Endothelial cell of umbilical vein (primary cell): ENCODE measurements around the gene TFCP2. TPM values are rescaled to one million over a fixed set of nuclear protein-coding genes. Genes with fewer than 3 reads are reported as not detected.

Source experiments
- BruUV-seq: library from RNA; stranded (reverse); fragments of 400-500 nt; replicated peaks from 2 replicates; lab custom pipeline; 2021; lab: Mats Ljungman, UMichigan
- CTCF ChIA-PET: fragments of 300-600, 350-600 bp; sonication (Branson Sonifier 250); formaldehyde crosslinking; loops from one replicate; lab custom pipeline; 2021; ENCODE audit warnings: antibody characterized with exemption, inconsistent platforms; lab: Charles Lee
- POLR2A ChIA-PET: fragments of 300-600, 350-600 bp; sonication (Branson Sonifier 250); formaldehyde crosslinking; loops from one replicate; lab custom pipeline; 2021; ENCODE audit warnings: antibody characterized with exemption, inconsistent platforms; lab: Charles Lee
- DNase-seq: peaks from one replicate; pipeline ENCODE4 v3.0.0-alpha.2; 2011; ENCODE audit warnings: low read depth, low spot score
- FAIRE-seq: peaks from 2 replicates; lab custom pipeline; 2011; peaks lifted over from hg19 to GRCh38; lab: Jason Lieb, UNC
- H2AFZ ChIP-seq: 2 replicates; pipeline ENCODE4 v1.6.0; 2012; ENCODE audit warnings: low read depth, low read length, control low read depth, inconsistent platforms
- H3K27ac ChIP-seq: 2 replicates; pipeline ENCODE4 v1.5.1; 2011; ENCODE audit warnings: low read depth, mild to moderate bottlenecking, control low read depth, low read length, moderate library complexity; ENCODE audit not compliant: insufficient read depth
- H3K27me3 ChIP-seq, 2 experiments: 2 replicates each; pipeline versions ENCODE4 v1.6.0 to v1.6.1; 2011; ENCODE audit warnings: low read length in 2 of 2, mixed read lengths in 1 of 2; ENCODE audit not compliant: control insufficient read depth in 2 of 2, insufficient read depth in 2 of 2
- H3K36me3 ChIP-seq, 2 experiments: 2 replicates in 1 of 2; 3 replicates in 1 of 2; pipeline ENCODE4 v1.5.1; 2011; ENCODE audit warnings: low read length in 2 of 2, mild to moderate bottlenecking in 1 of 2, moderate library complexity in 1 of 2; ENCODE audit not compliant: control insufficient read depth in 2 of 2, insufficient read depth in 2 of 2; ENCODE audit errors: extremely low read depth in 1 of 2
- H3K4me1 ChIP-seq: 3 replicates; pipeline ENCODE4 v1.5.1; 2011; ENCODE audit warnings: mild to moderate bottlenecking, low read length; ENCODE audit not compliant: control insufficient read depth, insufficient read depth; ENCODE audit errors: extremely low read depth
- H3K4me2 ChIP-seq: 2 replicates; pipeline ENCODE4 v1.6.1; 2011; ENCODE audit warnings: low read length, control low read depth, mixed read lengths; ENCODE audit not compliant: insufficient read depth
- H3K4me3 ChIP-seq, 3 experiments: fragments of 200-600 bp in 1 of 3; sonication (generic), shearing (Covaris generic) in 1 of 3; replicated peaks in 1 of 3; 2 replicates each; pipeline ENCODE4 v1.5.1; 2011 to 2016; ENCODE audit warnings: control low read depth in 3 of 3, low read length in 3 of 3, mild to moderate bottlenecking in 2 of 3, inconsistent platforms in 1 of 3, low read depth in 1 of 3, moderate library complexity in 1 of 3; ENCODE audit not compliant: insufficient read depth in 1 of 3
- H3K79me2 ChIP-seq: 2 replicates; pipeline ENCODE4 v1.6.0; 2012; ENCODE audit warnings: low read length, inconsistent platforms; ENCODE audit not compliant: control insufficient read depth, insufficient read depth
- H3K9ac ChIP-seq: replicated peaks from 2 replicates; pipeline ENCODE3; 2011; ENCODE audit warnings: low read length, control low read depth; ENCODE audit not compliant: insufficient read depth; ENCODE audit errors: extremely low read depth
- H3K9me1 ChIP-seq: replicated peaks from 3 replicates; pipeline ENCODE4 v1.6.0; 2011; ENCODE audit warnings: mild to moderate bottlenecking, low read length; ENCODE audit not compliant: control insufficient read depth, insufficient read depth; ENCODE audit errors: extremely low read depth
- H3K9me3 ChIP-seq: replicated peaks from 2 replicates; pipeline ENCODE4 v1.5.1; 2012; ENCODE audit warnings: low read length, inconsistent platforms; ENCODE audit not compliant: control insufficient read depth, insufficient read depth
- H4K20me1 ChIP-seq: replicated peaks from 2 replicates; pipeline ENCODE3; 2011; ENCODE audit warnings: mild to moderate bottlenecking, low read length; ENCODE audit not compliant: control insufficient read depth, insufficient read depth; ENCODE audit errors: extremely low read depth
- EZH2 ChIP-seq: IDR thresholded peaks from 2 replicates; pipeline ENCODE4 v1.6.1; 2012; ENCODE audit warnings: borderline replicate concordance, low read depth, mild to moderate bottlenecking, moderate library complexity, low read length, inconsistent platforms; ENCODE audit not compliant: severe bottlenecking
- FOS ChIP-seq: IDR thresholded peaks from 2 replicates; pipeline ENCODE4 v1.6.1; 2011; ENCODE audit warnings: mild to moderate bottlenecking, low read length, moderate library complexity, borderline replicate concordance; ENCODE audit not compliant: insufficient read depth
- GATA2 ChIP-seq: IDR thresholded peaks from 2 replicates; pipeline ENCODE4 v1.7.0; 2011; ENCODE audit warnings: low read depth, mild to moderate bottlenecking, moderate library complexity, mixed read lengths, low read length; ENCODE audit not compliant: insufficient read length, insufficient read depth
- JUN ChIP-seq: IDR thresholded peaks from 2 replicates; pipeline ENCODE4 v1.6.1; 2011; ENCODE audit warnings: borderline replicate concordance, low read depth; ENCODE audit not compliant: insufficient read length, insufficient read depth
- MAX ChIP-seq: IDR thresholded peaks from 2 replicates; pipeline ENCODE4 v1.6.1; 2011; ENCODE audit not compliant: insufficient read depth, insufficient read length
- MYC ChIP-seq: IDR thresholded peaks from one replicate; pipeline ENCODE4 v1.6.1; 2011; ENCODE audit warnings: mild to moderate bottlenecking, low read depth, low read length
- POLR2A ChIP-seq: IDR thresholded peaks from 2 replicates; pipeline ENCODE4 v1.6.1; 2012; ENCODE audit warnings: low read depth, mild to moderate bottlenecking, control low read depth, low read length
- POLR2AphosphoS5 ChIP-seq: IDR thresholded peaks from 2 replicates; pipeline ENCODE4 v1.6.1; 2012; ENCODE audit warnings: low read depth, mild to moderate bottlenecking, control low read depth, low read length, moderate library complexity; ENCODE audit not compliant: insufficient read depth
- dilution Hi-C: fragments of 300-500 bp; cut with MboI; formaldehyde crosslinking; loops from one replicate; pipeline ENCODE4 v1.15.0; 2019; ENCODE audit warnings: low sequenced_read_pairs; ENCODE audit not compliant: extremely low pct_ligation_motif_present
- intact Hi-C: fragments of 100-400 bp; cut with micrococcal nuclease; formaldehyde crosslinking; loops from one replicate; pipeline ENCODE4 v1.10.0; 2022
- polyA plus RNA-seq, 4 experiments: library from polyadenylated mRNA; depleted of rRNA in 3 of 4; stranded (reverse) in 3 of 4; unstranded in 1 of 4; fragments of >200 nt; gene quantifications; 2 replicates each; pipeline versions ENCODE4 v1.2.1 to v1.2.3, GENCODE V29; 2011 to 2012; ENCODE audit warnings: missing spikeins in 1 of 4
- total RNA-seq: library from RNA; stranded (reverse); gene quantifications from 2 replicates; pipeline ENCODE4 v1.2.3, GENCODE V29; 2021
- TF ChIP-seq, protein P1 (sequence below), 2 donors: IDR thresholded peaks; 1 replicate in 1 of 2; 2 replicates in 1 of 2; pipeline ENCODE4 v1.5.1; 2011; ENCODE audit warnings: low read length in 2 of 2, mild to moderate bottlenecking in 2 of 2, moderate library complexity in 2 of 2, control low read depth in 1 of 2, inconsistent platforms in 1 of 2, low read depth in 1 of 2; ENCODE audit not compliant: insufficient read depth in 1 of 2; ENCODE audit errors: extremely low read depth in 1 of 2

The TFCP2 gene
- total and polyA plus RNA-seq, 2 donors (not counting 3 experiments of a cell fraction or from before 2014, with no cell fraction given): 10.2 to 28.6 TPM

- Histone ChIP-seq H2AFZ (no peak overlapping the region), H3K27ac (no peak overlapping the region), H3K4me2 (no peak overlapping the region), H3K79me2 (peaks cover 47% of the 10 kb centered on the region), H3K4me3 (no peak overlapping the region), H3K9me1 (no peaks in the 10 kb centered on the region), H3K36me3 (no peaks in the 10 kb centered on the region), H3K9me3 (no peaks in the 10 kb centered on the region), H3K27me3 (no peaks in the 10 kb centered on the region), H3K9ac (no peak overlapping the region), H3K4me1 (no peaks in the 10 kb centered on the region), H4K20me1 (no peaks in the 10 kb centered on the region)
- no peak for TF ChIP-seq POLR2AphosphoS5
- no peak for TF ChIP-seq MAX
- TF ChIP-seq FOS: no peak
- TF ChIP-seq JUN: no peak
- no peak for TF ChIP-seq EZH2
- no peak for TF ChIP-seq MYC
- no peak for TF ChIP-seq POLR2A
- TF ChIP-seq, protein P1, sequence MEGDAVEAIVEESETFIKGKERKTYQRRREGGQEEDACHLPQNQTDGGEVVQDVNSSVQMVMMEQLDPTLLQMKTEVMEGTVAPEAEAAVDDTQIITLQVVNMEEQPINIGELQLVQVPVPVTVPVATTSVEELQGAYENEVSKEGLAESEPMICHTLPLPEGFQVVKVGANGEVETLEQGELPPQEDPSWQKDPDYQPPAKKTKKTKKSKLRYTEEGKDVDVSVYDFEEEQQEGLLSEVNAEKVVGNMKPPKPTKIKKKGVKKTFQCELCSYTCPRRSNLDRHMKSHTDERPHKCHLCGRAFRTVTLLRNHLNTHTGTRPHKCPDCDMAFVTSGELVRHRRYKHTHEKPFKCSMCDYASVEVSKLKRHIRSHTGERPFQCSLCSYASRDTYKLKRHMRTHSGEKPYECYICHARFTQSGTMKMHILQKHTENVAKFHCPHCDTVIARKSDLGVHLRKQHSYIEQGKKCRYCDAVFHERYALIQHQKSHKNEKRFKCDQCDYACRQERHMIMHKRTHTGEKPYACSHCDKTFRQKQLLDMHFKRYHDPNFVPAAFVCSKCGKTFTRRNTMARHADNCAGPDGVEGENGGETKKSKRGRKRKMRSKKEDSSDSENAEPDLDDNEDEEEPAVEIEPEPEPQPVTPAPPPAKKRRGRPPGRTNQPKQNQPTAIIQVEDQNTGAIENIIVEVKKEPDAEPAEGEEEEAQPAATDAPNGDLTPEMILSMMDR (IDR thresholded peaks at IDR 0.05; ENCODE audit: extremely low read depth in 1 of 2, insufficient read depth in 1 of 2, low read depth in 1 of 2, low read length in 2 of 2): no peak
- TF ChIP-seq GATA2: no peak
- DNase-seq: no peak
- CTCF ChIA-PET: no interaction called here
- dilution Hi-C loops: no loop called here
- no TSS peak for BruUV-seq
- POLR2A ChIA-PET: no interaction called here
- intact Hi-C loops: no loop called here
- FAIRE-seq: no peak
Measured at GRCh38 chr12:51160814-51161459, 12.0 kb downstream of the TFCP2 start.
